ENCODE results near the gene ILDR2.

ILDR2 gene

GRCh38 chr1:166960858-166961474 lies 14.4 kb downstream of the ILDR2 start:
- Histone ChIP-seq H3K4me3 (ENCODE audit: low read depth, low read length) (no peak overlapping the region), H3K27me3 (ENCODE audit: insufficient read depth, low read depth, severe bottlenecking) (no peaks in the 10 kb centered on the region), H3K36me3 (no peaks in the 10 kb centered on the region), H3K27ac (no peak overlapping the region), H3K9me3 (ENCODE audit: severe bottlenecking) (no peaks in the 10 kb centered on the region)
- TF ChIP-seq CTCF (IDR thresholded peaks at IDR 0.05; ENCODE audit: low read depth, low read length): no peak
- no peak for DNase-seq

- Histone ChIP-seq H3K9me3 (ENCODE audit: severe bottlenecking) (no peaks in the 10 kb centered on the region), H3K27me3 (ENCODE audit: insufficient read depth, low read depth, severe bottlenecking) (no peaks in the 10 kb centered on the region), H3K27ac (no peak overlapping the region), H3K36me3 (no peaks in the 10 kb centered on the region), H3K4me3 (ENCODE audit: low read depth, low read length) (no peak overlapping the region)
- no peak for DNase-seq
- TF ChIP-seq CTCF (IDR thresholded peaks at IDR 0.05; ENCODE audit: low read depth, low read length): no peak
Measured at GRCh38 chr1:166956872-166957271, 18.5 kb downstream of the ILDR2 start.

- no peak overlapping the region for H3K4me3 ChIP-seq (ENCODE audit: low read depth, low read length)
- no peak overlapping the region for H3K27ac ChIP-seq
- TF ChIP-seq CTCF (IDR thresholded peaks at IDR 0.05; ENCODE audit: low read depth, low read length): no peak
- no peaks in the 10 kb centered on the region for H3K36me3 ChIP-seq
- H3K27me3 ChIP-seq (ENCODE audit: insufficient read depth, low read depth, severe bottlenecking): no peaks in the 10 kb centered on the region
- no peaks in the 10 kb centered on the region for H3K9me3 ChIP-seq (ENCODE audit: severe bottlenecking)
- DNase-seq: no peak
Measured at GRCh38 chr1:166956057-166956850, 19.1 kb downstream of the ILDR2 start.

GRCh38 chr1:166953491-166953890 lies 21.8 kb downstream of the ILDR2 start:
- Histone ChIP-seq H3K4me3 (ENCODE audit: low read depth, low read length) (no peak overlapping the region), H3K27ac (no peak overlapping the region), H3K36me3 (no peaks in the 10 kb centered on the region), H3K27me3 (ENCODE audit: insufficient read depth, low read depth, severe bottlenecking) (no peaks in the 10 kb centered on the region), H3K9me3 (ENCODE audit: severe bottlenecking) (no peaks in the 10 kb centered on the region)
- DNase-seq: no peak
- TF ChIP-seq CTCF (IDR thresholded peaks at IDR 0.05; ENCODE audit: low read depth, low read length): no peak

GRCh38 chr1:166952002-166952746 lies 23.2 kb downstream of the ILDR2 start:
- H3K27me3 ChIP-seq (ENCODE audit: insufficient read depth, low read depth, severe bottlenecking): no peaks in the 10 kb centered on the region
- no peak for DNase-seq
- no peak overlapping the region for H3K4me3 ChIP-seq (ENCODE audit: low read depth, low read length)
- H3K9me3 ChIP-seq (ENCODE audit: severe bottlenecking): no peaks in the 10 kb centered on the region
- H3K27ac ChIP-seq: no peak overlapping the region
- TF ChIP-seq CTCF (IDR thresholded peaks at IDR 0.05; ENCODE audit: low read depth, low read length): no peak
- no peaks in the 10 kb centered on the region for H3K36me3 ChIP-seq
